Caki2 (cell line): ENCODE measurements around the gene NOTCH4. TPM values are rescaled to one million over a fixed set of nuclear protein-coding genes. Genes with fewer than 3 reads are reported as not detected.
"Not testable (repeated sequence)": the region's sequence is repeated elsewhere in the genome, so short reads cannot be mapped to it uniquely, and the experiment has no call there.

Source experiments
- DNase-seq: peaks from one replicate; pipeline ENCODE4 v3.0.0-alpha.2; 2015; ENCODE audit warnings: low read depth
- in situ Hi-C: cut with HindIII; loops from 2 replicates; pipeline ENCODE4 v1.10.0; 2016; ENCODE audit warnings: low sequenced_read_pairs, low pct_unique_long_range_greater_than_20kb, mixed read lengths
- total RNA-seq: library from RNA; depleted of rRNA; stranded (reverse); fragments of >200 nt; shearing (Covaris generic); gene quantifications from 2 replicates; pipeline ENCODE4 v1.2.3, GENCODE V29; 2014; ENCODE audit warnings: low replicate concordance

NOTCH4 gene
- total RNA-seq, 1 experiment from 2014 or later: 0.71 TPM

DNA sequence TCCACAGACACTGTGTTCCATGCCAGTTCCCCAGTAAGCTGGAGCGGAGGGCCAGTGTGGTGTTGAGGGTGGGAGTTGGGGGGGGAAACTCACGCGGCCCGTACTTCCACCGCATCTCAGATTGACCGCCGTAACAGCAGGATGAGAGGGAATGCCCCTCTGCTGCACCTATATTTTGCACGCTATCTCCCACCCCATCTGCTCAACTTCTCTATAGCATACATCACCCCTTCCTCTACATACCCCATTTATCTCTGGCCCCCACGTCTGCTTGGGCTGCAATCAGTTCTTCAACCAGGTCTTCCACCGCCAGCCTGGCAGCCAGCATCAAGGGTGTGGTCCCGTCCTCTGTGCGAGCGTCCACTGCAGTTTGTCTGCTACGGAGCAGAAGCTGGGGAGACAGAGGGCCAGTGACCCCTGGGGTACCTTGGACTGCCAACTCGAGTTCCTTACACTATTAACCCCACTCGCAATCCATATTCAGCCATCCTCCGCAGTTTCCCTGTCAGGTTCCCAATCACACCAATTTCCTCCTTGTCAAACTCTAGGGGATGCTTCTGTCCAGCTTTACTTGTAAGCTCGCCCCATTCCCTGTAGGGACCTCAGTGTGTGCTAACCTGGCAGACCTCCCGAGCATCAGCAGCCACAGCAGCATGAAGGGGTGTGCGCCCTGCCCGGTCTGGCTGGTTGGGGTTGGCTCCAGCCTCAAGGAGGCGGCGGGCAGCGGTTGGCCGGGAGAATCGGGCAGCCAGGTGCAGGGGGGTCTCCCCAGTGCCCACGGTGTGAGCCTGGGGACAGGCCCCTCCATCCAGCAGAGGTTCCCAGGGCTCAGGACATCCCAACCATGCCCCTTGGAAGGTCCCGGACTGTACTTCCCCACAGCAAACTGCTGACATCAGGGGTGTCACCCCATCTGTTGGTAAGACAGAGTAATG, 26.9 kb downstream of the NOTCH4 start:
- no peak for DNase-seq
- in situ Hi-C loops: no loop called here

- in situ Hi-C loops: no loop called here
- DNase-seq: peak; percentile 69
These were observed 27.8 kb downstream of the NOTCH4 start for GRCh38 chr6:32195902-32196681.

DNA sequence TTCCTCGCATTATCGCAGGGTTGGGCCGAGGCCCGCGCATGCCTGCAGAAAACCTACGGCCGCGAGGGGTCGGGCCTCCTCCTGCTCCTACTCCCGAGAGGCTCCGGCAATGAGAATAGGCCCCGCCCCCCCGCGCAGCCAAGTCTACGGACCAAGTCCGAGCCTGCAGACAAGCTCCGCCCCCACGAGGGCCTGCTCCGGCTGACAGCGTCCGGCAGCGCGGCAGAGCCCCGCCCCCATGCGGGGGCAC, 28.3 kb downstream of the NOTCH4 start:
- DNase-seq: peak; percentile 100
- in situ Hi-C loops: no loop called here

DNA sequence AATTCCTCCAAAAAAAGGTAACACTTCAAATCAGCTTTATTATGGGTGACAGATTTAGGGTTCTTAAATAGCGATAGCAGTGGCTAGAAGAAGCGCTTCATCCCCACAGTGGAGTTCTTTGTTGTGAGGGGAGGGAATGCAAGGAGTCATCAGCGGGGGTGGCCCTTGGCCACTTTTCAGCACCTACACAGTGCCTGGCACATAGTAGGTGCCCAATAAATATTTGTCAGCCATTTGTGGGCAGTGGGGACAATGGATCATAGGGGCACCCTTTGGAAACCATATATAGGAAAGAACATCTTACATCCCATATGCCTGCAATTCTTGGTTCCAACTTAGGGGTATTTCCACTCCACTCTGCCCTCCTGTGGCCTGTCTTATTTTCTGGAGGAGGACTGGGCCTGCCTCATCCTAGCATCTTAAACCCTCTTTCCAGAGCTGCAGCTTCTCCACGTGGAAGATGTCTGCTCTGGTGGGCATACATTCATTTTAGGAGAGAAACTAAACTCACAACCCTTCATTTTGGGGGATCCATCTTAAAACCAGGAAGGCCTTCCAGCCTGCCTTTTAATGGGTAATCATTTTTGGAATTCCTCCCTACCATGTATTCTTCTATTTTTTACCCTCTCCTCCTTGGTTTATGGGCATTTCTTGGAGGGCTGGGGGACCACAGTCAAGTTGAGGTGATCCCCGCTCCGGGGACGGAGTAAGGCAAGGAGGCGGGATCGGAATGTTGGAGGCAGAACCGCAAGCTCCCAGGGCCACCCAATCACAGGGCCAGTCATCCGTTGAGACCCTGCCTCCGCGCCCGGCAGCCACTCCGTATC, 28.8 kb downstream of the NOTCH4 start:
- DNase-seq: no peak
- in situ Hi-C loops: no loop called here

GRCh38 chr6:32194388-32194787, 29.5 kb downstream of the NOTCH4 start:
- in situ Hi-C loops: no loop called here

GRCh38 chr6:32193096-32193495, 30.8 kb downstream of the NOTCH4 start:
- DNase-seq, in situ Hi-C loops: not testable (repeated sequence)

More at GRCh38 chr6:32194388-32194787, 29.5 kb downstream of the NOTCH4 start:
- DNase-seq: no peak

DNA sequence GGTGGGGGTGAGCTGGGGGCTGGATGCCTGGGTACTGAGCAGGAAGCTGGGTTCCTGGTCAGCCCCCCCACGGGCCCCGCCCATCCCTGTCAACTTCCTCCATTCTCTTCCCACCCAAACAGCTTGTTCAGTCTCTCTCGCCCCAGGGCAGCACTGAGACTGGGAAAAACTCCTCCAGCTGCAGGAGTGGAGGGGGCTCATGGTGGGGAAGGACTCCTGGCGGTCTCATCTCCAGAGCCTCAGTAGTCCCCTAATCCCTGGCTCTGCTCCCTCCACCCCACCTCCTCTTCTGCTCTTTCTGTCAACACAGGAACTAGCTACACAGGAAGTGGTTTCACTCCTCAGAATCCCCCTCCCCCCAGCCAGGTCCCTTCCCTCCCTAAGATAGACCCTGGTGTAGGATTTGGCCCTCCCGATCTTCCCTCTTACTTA, 31.2 kb downstream of the NOTCH4 start, which contains the start of gene GPSM3:
TSS of gene GPSM3 (minus strand) at position 36 of the 432 bp plus-strand sequence. CDS start 130 bp downstream, outside the sequence.
- in situ Hi-C loops: no loop called here
- DNase-seq: no peak

DNA sequence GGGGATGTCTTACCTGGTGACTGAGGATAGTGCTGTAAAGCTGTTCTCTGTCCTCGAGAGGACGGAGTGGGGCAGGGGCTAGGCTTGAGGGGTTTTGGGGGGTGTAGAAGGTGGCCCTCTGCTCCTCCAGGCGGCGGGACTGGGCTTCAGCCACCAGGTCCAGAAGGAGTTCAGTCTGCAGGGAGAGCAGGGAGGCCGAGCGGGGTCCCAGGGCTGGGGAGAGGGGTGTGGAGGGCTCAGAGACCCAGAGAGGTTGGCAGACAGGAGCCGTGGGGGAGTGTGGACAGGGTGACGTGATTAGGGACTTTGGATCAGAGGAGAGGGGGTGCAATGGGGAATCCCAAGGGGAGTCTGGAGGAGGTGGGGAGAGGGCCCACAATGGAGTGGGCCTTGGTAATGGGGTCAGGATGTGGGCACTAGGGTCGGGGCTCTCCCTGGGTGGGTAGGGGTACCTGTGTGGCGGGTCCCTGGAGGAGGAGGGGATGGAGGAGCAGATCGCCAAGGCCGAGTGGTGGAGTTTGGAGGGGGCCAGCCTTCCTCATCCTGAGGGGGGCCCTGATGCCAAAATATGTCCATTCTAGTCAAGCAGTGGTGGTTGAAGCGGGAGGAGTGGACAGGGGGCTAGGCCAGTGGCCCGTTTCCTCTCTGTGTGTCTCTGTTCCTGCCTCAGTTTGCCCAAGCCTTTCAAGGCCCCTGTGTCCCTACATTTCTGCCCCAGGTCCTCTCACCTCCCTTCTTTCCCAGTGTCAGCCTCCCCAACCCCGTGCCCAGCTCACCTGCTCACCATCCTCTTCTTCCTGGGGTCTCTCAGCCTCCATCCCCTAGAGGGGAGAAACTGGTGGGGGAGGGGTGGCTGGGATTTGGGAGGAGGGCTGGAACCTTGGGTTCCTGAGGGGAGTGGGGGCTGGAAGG, 31.9 kb downstream of the NOTCH4 start:
- no peak for DNase-seq
- in situ Hi-C loops: no loop called here

- in situ Hi-C loops: no loop called here
- DNase-seq: no peak
These were observed 32.8 kb downstream of the NOTCH4 start for GRCh38 chr6:32190911-32191677.

GRCh38 chr6:32190054-32190851, 33.6 kb downstream of the NOTCH4 start, which contains the start of gene PBX2:
Gene PBX2, minus strand, starts transcription at chr6:32190202. Its CDS starts 287 bp downstream, at chr6:32189915.
- peak; percentile 89 for DNase-seq
- in situ Hi-C loops: no loop called here

GRCh38 chr6:32189742-32190053, 34.2 kb downstream of the NOTCH4 start:
- in situ Hi-C loops: no loop called here
- DNase-seq: no peak

GRCh38 chr6:32189069-32189741, 34.7 kb downstream of the NOTCH4 start:
- in situ Hi-C loops: no loop called here
- no peak for DNase-seq

- no peak for DNase-seq
- in situ Hi-C loops: no loop called here
These were observed 35.3 kb downstream of the NOTCH4 start for GRCh38 chr6:32188381-32189068.

DNA sequence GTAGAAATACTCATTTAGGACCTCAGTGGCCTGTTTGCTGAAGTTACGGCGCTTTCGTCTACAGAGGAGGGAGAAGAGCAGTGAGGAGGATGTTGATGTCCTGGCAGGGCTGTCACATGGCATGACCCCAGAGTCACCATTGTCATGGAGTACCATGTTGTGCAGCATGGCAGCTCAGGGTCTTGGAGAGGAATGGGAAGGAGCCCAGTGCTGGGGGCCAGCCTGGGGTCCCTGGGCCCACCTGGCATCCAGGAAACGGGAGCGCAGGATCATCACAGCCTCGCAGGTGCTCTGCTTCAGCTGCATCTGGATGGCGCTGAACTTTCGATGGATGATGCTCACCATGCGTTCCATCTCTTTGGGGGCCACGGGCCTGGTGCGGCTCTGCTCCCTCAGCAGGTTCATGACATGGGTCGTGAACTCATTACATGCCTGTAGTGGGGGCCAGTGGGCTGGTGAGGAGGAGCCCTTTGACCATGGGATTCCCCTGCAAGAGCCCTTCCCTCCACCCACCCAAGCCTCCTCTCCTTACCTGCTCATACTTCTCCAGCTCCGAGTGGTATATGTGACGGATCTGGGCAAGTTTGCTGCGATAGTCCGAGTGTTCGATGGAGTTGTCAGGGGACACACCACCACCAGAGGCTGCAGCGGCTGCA, 36.0 kb downstream of the NOTCH4 start:
- DNase-seq, in situ Hi-C loops: not testable (repeated sequence)
